ENCODE data around the gene ITPK1.
"Not testable (repeated sequence)": the region's sequence is repeated elsewhere in the genome, so short reads cannot be mapped to it uniquely, and the experiment has no call there.

ITPK1 gene

GRCh38 chr14:93082576-93083001, 33.1 kb downstream of the ITPK1 start:
- DNase-seq, result no peak

- no peak for DNase-seq
These were observed 33.7 kb downstream of the ITPK1 start for GRCh38 chr14:93081876-93082570.

- DNase-seq, result no peak
These were observed 35.8 kb downstream of the ITPK1 start for GRCh38 chr14:93079865-93080403.

- DNase-seq, result no peak
These were observed 36.4 kb downstream of the ITPK1 start for GRCh38 chr14:93079321-93079720.

- DNase-seq, result no peak
These were observed 36.9 kb downstream of the ITPK1 start for GRCh38 chr14:93078870-93079269.

- DNase-seq, result no peak
These were observed 39.0 kb downstream of the ITPK1 start for GRCh38 chr14:93076755-93077154.

- no peak for DNase-seq
These were observed 39.8 kb downstream of the ITPK1 start for GRCh38 chr14:93075891-93076290.

GRCh38 chr14:93073910-93074769, 41.6 kb downstream of the ITPK1 start:
- no peak for DNase-seq

GRCh38 chr14:93073358-93073707, 42.4 kb downstream of the ITPK1 start:
- DNase-seq, result no peak

- no peak for DNase-seq
These were observed 42.9 kb downstream of the ITPK1 start for GRCh38 chr14:93072659-93073357.

GRCh38 chr14:93068711-93069110, 47.0 kb downstream of the ITPK1 start:
- DNase-seq, result no peak

- DNase-seq, result no peak
These were observed 48.6 kb downstream of the ITPK1 start for GRCh38 chr14:93067088-93067487.

GRCh38 chr14:93065272-93065730, 50.4 kb downstream of the ITPK1 start:
- DNase-seq, result no peak

GRCh38 chr14:93064411-93065271, 51.1 kb downstream of the ITPK1 start:
- no peak for DNase-seq

- DNase-seq, result no peak
These were observed 52.3 kb downstream of the ITPK1 start for GRCh38 chr14:93063393-93063792.

- no peak for DNase-seq
These were observed 52.8 kb downstream of the ITPK1 start for GRCh38 chr14:93062890-93063289.

- DNase-seq, result not testable (repeated sequence)
These were observed 53.7 kb downstream of the ITPK1 start for GRCh38 chr14:93062013-93062412.

GRCh38 chr14:93061380-93062012, 54.2 kb downstream of the ITPK1 start:
- DNase-seq, result no peak

GRCh38 chr14:93060841-93061240, 54.9 kb downstream of the ITPK1 start:
- no peak for DNase-seq

GRCh38 chr14:93059917-93060545, 55.7 kb downstream of the ITPK1 start:
- DNase-seq, result no peak

GRCh38 chr14:93059260-93059659, 56.5 kb downstream of the ITPK1 start:
- DNase-seq, result no peak
